Smooth muscle cell (in vitro differentiated cells): Measurements from ENCODE around the gene XPO6. TPM values are rescaled to one million over a fixed set of nuclear protein-coding genes. Genes with fewer than 3 reads are reported as not detected.

Experiments used
- DNase-seq: peaks from one replicate; lab custom pipeline; 2025; ENCODE audit not compliant: unreplicated experiment; lab: John Stamatoyannopoulos, UW
- H2AFZ ChIP-seq: fragments of 200-600 bp; sonication (generic); 2 replicates; pipeline ENCODE4 v1.6.0; 2016; ENCODE audit warnings: antibody characterized with exemption, low read depth, mild to moderate bottlenecking
- H3F3A ChIP-seq: fragments of 200-600 bp; sonication (generic); 2 replicates; pipeline ENCODE4 v1.6.0; 2017; ENCODE audit warnings: antibody characterized with exemption, low read depth
- H3K27ac ChIP-seq: fragments of 200-600 bp; sonication (generic); 2 replicates; pipeline ENCODE4 v1.5.1; 2016; ENCODE audit warnings: low read depth, mild to moderate bottlenecking
- H3K27me3 ChIP-seq: fragments of 200-600 bp; sonication (generic); 2 replicates; pipeline ENCODE4 v1.6.1; 2016; ENCODE audit warnings: low read depth, mild to moderate bottlenecking
- H3K36me3 ChIP-seq: fragments of 200-600 bp; sonication (generic); 2 replicates; pipeline ENCODE4 v1.5.1; 2016; ENCODE audit warnings: low read depth
- H3K4me1 ChIP-seq: fragments of 200-600 bp; sonication (generic); 2 replicates; pipeline ENCODE4 v1.5.1; 2016; ENCODE audit warnings: low read depth
- H3K4me2 ChIP-seq: fragments of 200-600 bp; sonication (generic); 2 replicates; pipeline ENCODE4 v1.6.0; 2016; ENCODE audit warnings: mild to moderate bottlenecking
- H3K4me3 ChIP-seq: fragments of 200-600 bp; sonication (generic); 2 replicates; pipeline ENCODE4 v1.5.1; 2016; ENCODE audit warnings: mild to moderate bottlenecking
- H3K79me2 ChIP-seq: fragments of 200-600 bp; sonication (generic); 2 replicates; pipeline ENCODE4 v1.6.0; 2016; ENCODE audit warnings: low read depth, mild to moderate bottlenecking
- H3K9ac ChIP-seq: fragments of 200-600 bp; sonication (generic); 2 replicates; pipeline ENCODE4 v1.6.0; 2016; ENCODE audit warnings: low read depth
- H3K9me3 ChIP-seq: fragments of 200-600 bp; sonication (generic); replicated peaks from 2 replicates; pipeline ENCODE4 v1.5.1; 2016; ENCODE audit warnings: low read depth
- H4K20me1 ChIP-seq: fragments of 200-600 bp; sonication (generic); 2 replicates; pipeline ENCODE4 v1.6.0; 2016; ENCODE audit warnings: low read depth
- WGBS: methylation state at CpG from one replicate; pipeline ENCODE4 v1.1.7; 2016; ENCODE audit warnings: low lambda C conversion rate; 5-methylcytosine and 5-hydroxymethylcytosine counted together
- polyA plus RNA-seq: library from polyadenylated mRNA; unstranded; fragments of >200 nt; fragmentation: Nextera tagmentation; extraction: Ambion mirVana; gene quantifications from 2 replicates; pipeline ENCODE4 v1.2.1, GENCODE V29; 2016
- total RNA-seq: library from RNA; depleted of rRNA; stranded (reverse); fragments of >200 nt; gene quantifications from 2 replicates; pipeline ENCODE4 v1.2.3, GENCODE V29; 2014
- TF ChIP-seq, protein P1 (sequence below): fragments of 200-600 bp; sonication (generic); IDR thresholded peaks from 2 replicates; pipeline ENCODE4 v1.5.1; 2017; ENCODE audit warnings: borderline replicate concordance, mild to moderate bottlenecking, antibody characterized with exemption; ENCODE audit not compliant: insufficient read depth, poor library complexity, severe bottlenecking

XPO6 gene
- total and polyA plus RNA-seq, 2 experiments from 2014 or later: 42.1 to 82.1 TPM

DNA sequence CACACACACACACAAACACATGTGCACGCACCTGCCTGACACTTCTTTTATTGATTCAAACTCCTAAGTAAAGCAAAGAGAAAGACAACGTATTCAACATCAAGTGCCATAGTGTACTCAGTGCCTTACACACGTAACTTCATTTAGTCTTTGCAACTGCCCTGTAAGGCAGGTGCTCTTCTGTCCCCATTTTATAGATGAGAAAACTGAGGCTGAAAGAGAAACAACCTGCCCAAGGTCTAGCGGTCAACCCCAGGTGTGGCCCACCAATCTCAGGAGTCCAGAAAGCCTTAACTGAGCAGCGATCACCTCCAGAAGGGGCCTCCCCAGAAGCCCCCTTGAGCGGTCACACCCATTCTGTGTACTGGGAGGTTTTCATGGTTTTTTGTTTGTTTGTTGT is 137.9 kb downstream of the XPO6 start:
- Histone ChIP-seq H2AFZ (no peak overlapping the region), H3K4me2 (no peak overlapping the region), H3K4me3 (no peak overlapping the region), H3K36me3 (no peaks in the 10 kb centered on the region), H3K79me2 (no peaks in the 10 kb centered on the region), H3K9me3 (no peaks in the 10 kb centered on the region), H3K4me1 (no peaks in the 10 kb centered on the region), H3K27me3 (no peaks in the 10 kb centered on the region), H3K27ac (no peak overlapping the region), H3K9ac (no peak overlapping the region), H3F3A (no peaks in the 10 kb centered on the region), H4K20me1 (no peaks in the 10 kb centered on the region)
- 92% methylated on average over 6 of the region's 6 CpGs for WGBS
- TF ChIP-seq, protein P1, sequence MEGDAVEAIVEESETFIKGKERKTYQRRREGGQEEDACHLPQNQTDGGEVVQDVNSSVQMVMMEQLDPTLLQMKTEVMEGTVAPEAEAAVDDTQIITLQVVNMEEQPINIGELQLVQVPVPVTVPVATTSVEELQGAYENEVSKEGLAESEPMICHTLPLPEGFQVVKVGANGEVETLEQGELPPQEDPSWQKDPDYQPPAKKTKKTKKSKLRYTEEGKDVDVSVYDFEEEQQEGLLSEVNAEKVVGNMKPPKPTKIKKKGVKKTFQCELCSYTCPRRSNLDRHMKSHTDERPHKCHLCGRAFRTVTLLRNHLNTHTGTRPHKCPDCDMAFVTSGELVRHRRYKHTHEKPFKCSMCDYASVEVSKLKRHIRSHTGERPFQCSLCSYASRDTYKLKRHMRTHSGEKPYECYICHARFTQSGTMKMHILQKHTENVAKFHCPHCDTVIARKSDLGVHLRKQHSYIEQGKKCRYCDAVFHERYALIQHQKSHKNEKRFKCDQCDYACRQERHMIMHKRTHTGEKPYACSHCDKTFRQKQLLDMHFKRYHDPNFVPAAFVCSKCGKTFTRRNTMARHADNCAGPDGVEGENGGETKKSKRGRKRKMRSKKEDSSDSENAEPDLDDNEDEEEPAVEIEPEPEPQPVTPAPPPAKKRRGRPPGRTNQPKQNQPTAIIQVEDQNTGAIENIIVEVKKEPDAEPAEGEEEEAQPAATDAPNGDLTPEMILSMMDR: no peak
- DNase-seq: no peak

DNA sequence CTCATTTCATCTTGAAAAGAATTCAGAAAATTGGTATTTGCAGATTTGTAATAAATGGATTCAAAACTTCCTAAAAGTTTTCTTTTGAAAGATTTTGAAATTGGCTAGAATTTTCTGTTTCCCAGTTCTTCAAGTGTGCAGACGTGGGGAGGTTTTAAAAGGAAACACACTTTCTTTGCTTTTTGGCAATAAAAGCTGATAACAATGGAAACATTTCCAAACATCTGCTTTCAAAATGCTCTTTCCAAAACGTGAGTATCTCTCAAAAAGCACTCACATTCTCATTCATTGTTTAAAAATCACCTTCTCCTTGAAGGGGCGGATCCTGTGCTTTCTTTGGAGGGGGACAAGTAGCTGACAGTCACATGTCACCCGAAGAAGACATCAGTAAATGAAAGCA is 139.7 kb downstream of the XPO6 start:
- Histone ChIP-seq H3K27me3 (peaks cover 2% of the 10 kb centered on the region), H2AFZ (no peak overlapping the region), H3K9ac (no peak overlapping the region), H3K36me3 (no peaks in the 10 kb centered on the region), H3K4me3 (no peak overlapping the region), H3K79me2 (no peaks in the 10 kb centered on the region), H3K4me2 (no peak overlapping the region), H4K20me1 (no peaks in the 10 kb centered on the region), H3F3A (no peaks in the 10 kb centered on the region), H3K27ac (no peak overlapping the region), H3K4me1 (no peaks in the 10 kb centered on the region), H3K9me3 (no peaks in the 10 kb centered on the region)
- WGBS: 65% methylated on average over 4 of the region's 4 CpGs
- TF ChIP-seq, protein P1: no peak
- DNase-seq: no peak

DNA sequence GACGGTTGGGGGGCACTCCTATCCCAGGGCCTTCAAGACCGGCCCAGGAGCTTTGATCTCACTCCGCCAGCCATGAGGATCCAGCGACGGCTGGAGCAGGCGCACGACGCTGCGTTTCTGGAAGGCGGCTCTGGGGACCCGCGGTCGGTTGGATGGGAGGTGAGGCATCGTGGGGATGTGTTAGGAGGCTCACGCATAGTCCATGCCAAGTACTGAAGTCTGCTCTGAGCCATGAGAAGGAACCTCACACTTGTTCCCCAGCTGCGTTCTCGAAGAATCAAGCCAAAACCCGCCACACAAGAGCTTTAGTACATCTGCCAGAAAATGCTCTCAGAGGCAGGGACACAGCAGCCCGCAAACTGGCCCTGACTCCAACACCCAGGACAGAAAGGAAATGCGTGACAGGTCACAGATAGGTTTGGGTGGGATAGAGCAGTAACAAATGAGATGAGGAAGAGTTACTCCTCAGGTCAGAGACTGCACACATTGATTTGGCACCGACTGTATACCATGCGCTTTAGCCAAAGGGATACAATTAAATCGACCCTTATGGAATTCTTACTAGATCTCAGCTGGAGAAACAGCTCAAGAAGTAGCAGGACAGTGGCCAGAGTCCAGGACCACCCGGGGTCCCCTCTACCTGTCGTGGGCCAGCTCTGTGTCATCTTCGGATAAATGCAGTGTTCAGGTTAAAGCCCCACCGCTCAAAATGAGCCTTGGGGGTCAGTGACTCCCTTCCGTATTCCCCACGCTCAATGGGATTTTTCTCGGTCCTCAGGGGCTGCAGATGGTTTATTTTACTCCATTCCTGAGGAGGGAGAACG is 141.6 kb downstream of the XPO6 start:
- H3K4me2 ChIP-seq: no peak overlapping the region
- no peaks in the 10 kb centered on the region for H4K20me1 ChIP-seq
- no peak for DNase-seq
- no peaks in the 10 kb centered on the region for H3K4me1 ChIP-seq
- no peak overlapping the region for H3K9ac ChIP-seq
- H3K27me3 ChIP-seq: peaks cover 20% of the 10 kb centered on the region
- no peaks in the 10 kb centered on the region for H3K36me3 ChIP-seq
- H3K9me3 ChIP-seq: no peaks in the 10 kb centered on the region
- H3K4me3 ChIP-seq: no peak overlapping the region
- no peaks in the 10 kb centered on the region for H3F3A ChIP-seq
- TF ChIP-seq, protein P1: no peak
- 77% methylated on average over 31 of the region's 31 CpGs for WGBS
- no peaks in the 10 kb centered on the region for H3K79me2 ChIP-seq
- no peak overlapping the region for H3K27ac ChIP-seq
- no peak overlapping the region for H2AFZ ChIP-seq

DNA sequence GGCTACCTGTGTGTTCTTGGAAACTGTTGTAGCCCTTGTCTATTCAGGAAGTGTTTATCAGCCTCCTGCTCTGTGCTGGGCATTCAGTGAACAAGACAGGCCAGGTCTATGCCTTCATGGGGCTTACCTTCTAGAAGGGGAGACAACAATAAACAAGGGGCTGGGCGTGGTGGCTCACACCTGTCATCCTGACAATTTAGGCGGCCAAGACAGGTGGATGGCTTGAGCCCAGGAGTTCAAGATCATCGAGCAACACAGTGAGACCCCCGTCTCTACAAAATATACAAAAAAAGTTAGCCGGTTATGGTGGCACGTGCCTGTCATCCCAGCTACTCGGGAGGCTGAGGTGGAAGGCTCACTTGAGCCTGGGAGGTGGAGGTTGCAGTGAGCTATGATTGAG is 142.8 kb downstream of the XPO6 start:
- H3K9me3 ChIP-seq: no peaks in the 10 kb centered on the region
- no peak overlapping the region for H3K4me3 ChIP-seq
- H3K4me1 ChIP-seq: no peaks in the 10 kb centered on the region
- H3K9ac ChIP-seq: no peak overlapping the region
- H2AFZ ChIP-seq: no peak overlapping the region
- no peak overlapping the region for H3K4me2 ChIP-seq
- no peaks in the 10 kb centered on the region for H3K36me3 ChIP-seq
- no peak overlapping the region for H3K27ac ChIP-seq
- no peaks in the 10 kb centered on the region for H4K20me1 ChIP-seq
- TF ChIP-seq, protein P1: no peak
- DNase-seq: no peak
- WGBS: 88% methylated on average over 7 of the region's 7 CpGs
- H3F3A ChIP-seq: no peaks in the 10 kb centered on the region
- peaks cover 32% of the 10 kb centered on the region for H3K27me3 ChIP-seq
- no peaks in the 10 kb centered on the region for H3K79me2 ChIP-seq
